Left lung (tissue), 10 donors: ENCODE measurements around the gene MKNK2. TPM values are rescaled to one million over a fixed set of nuclear protein-coding genes. Genes with fewer than 3 reads are reported as not detected.

ENCODE experiments used
- ATAC-seq: fragments of 200-7000 bp; cut with Tn5 transposase; one replicate; pipeline ENCODE4 v1.9.1; 2020; ENCODE audit warnings: moderate library complexity
- DNase-seq, 4 donors: peaks; one replicate each; pipeline ENCODE4 v3.0.0-alpha.2; 2013 to 2020
- H3K27ac ChIP-seq, 2 donors: fragments of 200-600 bp; sonication (generic) in 1 of 2; one replicate each; pipeline versions ENCODE4 v1.5.0 to v1.8.0; 2020 to 2021
- H3K27me3 ChIP-seq, 2 donors: fragments of 200-600 bp; sonication (generic) in 1 of 2; one replicate each; pipeline versions ENCODE4 v1.5.0 to v1.8.0; 2020 to 2021
- H3K36me3 ChIP-seq, 2 donors: fragments of 200-600 bp; sonication (generic) in 1 of 2; one replicate each; pipeline versions ENCODE4 v1.5.0 to v1.8.0; 2020 to 2021
- H3K4me1 ChIP-seq, 2 donors: fragments of 200-600 bp; one replicate each; pipeline ENCODE4 v1.8.0; 2021
- H3K4me3 ChIP-seq, 2 donors: fragments of 200-600 bp; sonication (generic) in 1 of 2; one replicate each; pipeline versions ENCODE4 v1.5.0 to v1.8.0; 2020 to 2021; ENCODE audit warnings: mild to moderate bottlenecking in 1 of 2
- H3K9me3 ChIP-seq, 2 donors: fragments of 200-600 bp; sonication (generic) in 1 of 2; one replicate each; pipeline versions ENCODE4 v1.5.0 to v1.8.0; 2020 to 2021
- intact Hi-C, 2 donors: fragments of 100-400 bp; cut with DNase I; formaldehyde crosslinking; loops; one replicate each; pipeline versions ENCODE4 v1.11.2 to v1.14.2; 2022
- polyA plus RNA-seq, 6 donors: library from polyadenylated mRNA; unstranded; fragments of 120-200 nt; gene quantifications; one replicate each; pipeline ENCODE4 v1.2.1, GENCODE V29; 2013; ENCODE audit not compliant: insufficient read length in 6 of 6
- total RNA-seq, 2 donors: library from RNA; stranded (reverse); fragmentation: NEBNext Ultra II Directional; extraction: Animal tissue kit (Norgen Biotek cat#: 25700); gene quantifications; one replicate each; pipeline ENCODE4 v1.2.1, GENCODE V29; 2021
- TF ChIP-seq, protein P1 (sequence below), 2 donors: fragments of 200-600 bp; sonication (generic) in 1 of 2; IDR thresholded peaks; one replicate each; pipeline versions ENCODE4 v1.5.0 to v1.8.0; 2021; ENCODE audit warnings: antibody characterized with exemption in 2 of 2
- donor health status: DM: no; HTN: yes; CAD: no.
- donor health status: DM: no; HTN: no; CAD: no.

The MKNK2 gene
- total and polyA plus RNA-seq, 8 donors = 59.3 to 291 (median 86.1) TPM

DNA sequence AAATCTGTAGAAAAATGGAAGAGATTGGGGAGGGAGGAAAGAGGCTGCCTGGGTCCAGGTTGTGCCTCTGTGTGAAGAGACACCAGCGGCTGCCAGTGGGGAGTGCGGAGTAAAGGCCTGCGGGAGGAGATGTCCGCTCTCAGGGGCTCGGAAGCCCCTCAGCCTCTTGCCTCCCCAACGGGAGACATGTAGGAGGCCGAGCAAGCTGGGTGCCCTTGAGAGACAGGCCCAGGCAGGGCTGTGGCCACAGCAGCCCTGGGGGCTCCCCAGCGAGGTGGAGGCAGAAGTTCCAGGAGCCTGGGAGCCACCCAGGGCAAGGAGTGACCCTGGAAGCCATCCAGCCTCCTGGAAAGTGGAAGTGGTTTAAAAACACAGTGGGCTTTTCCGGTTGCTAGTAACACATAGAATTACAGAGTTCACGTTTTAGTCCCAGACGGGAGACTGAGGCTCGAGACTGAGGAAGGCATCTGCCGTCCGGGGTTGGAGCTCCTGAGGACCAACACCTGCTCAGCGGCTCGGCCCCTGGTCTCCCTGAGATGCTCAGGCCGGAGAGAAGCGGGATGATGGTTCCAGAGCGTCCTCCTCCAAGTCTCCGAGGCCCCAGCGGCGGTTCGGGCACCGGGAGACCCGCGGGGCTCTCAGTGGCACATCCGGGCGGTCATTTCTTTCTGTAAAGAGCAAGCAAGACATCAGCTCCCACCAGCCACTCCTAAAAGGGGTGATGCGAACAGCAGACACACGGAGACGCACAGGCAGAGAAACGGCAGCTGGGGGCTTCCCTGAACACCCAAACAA, 21.9 kb upstream of the MKNK2 start:
- intact Hi-C loops = no loop called here
- H3K36me3 ChIP-seq = peaks cover 0 to 78% of the 10 kb centered on the region in 2 donors

GRCh38 chr19:2070986-2071673, 20.1 kb upstream of the MKNK2 start:
- no peak for DNase-seq
- Histone ChIP-seq H3K9me3 (no peaks in the 10 kb centered on the region), H3K27ac (no peak overlapping the region), H3K27me3 (no peaks in the 10 kb centered on the region), H3K4me1 (peaks cover 0 to 46% of the 10 kb centered on the region in 2 donors), H3K4me3 (no peak overlapping the region), H3K36me3 (peaks cover 0 to 60% of the 10 kb centered on the region in 2 donors)
- intact Hi-C loops = no loop called here
- ATAC-seq = no peak
- TF ChIP-seq, protein P1, sequence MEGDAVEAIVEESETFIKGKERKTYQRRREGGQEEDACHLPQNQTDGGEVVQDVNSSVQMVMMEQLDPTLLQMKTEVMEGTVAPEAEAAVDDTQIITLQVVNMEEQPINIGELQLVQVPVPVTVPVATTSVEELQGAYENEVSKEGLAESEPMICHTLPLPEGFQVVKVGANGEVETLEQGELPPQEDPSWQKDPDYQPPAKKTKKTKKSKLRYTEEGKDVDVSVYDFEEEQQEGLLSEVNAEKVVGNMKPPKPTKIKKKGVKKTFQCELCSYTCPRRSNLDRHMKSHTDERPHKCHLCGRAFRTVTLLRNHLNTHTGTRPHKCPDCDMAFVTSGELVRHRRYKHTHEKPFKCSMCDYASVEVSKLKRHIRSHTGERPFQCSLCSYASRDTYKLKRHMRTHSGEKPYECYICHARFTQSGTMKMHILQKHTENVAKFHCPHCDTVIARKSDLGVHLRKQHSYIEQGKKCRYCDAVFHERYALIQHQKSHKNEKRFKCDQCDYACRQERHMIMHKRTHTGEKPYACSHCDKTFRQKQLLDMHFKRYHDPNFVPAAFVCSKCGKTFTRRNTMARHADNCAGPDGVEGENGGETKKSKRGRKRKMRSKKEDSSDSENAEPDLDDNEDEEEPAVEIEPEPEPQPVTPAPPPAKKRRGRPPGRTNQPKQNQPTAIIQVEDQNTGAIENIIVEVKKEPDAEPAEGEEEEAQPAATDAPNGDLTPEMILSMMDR (IDR thresholded peaks at IDR 0.05) = no peak

More for the DNA sequence above, 21.9 kb upstream of the MKNK2 start:
- DNase-seq (no peak), ATAC-seq (no peak)
- peak overlapping the region in 1 of 2 donors; percentile 84 for H3K27ac ChIP-seq
- TF ChIP-seq, protein P1 (IDR thresholded peaks at IDR 0.05) = no peak
- H3K9me3 ChIP-seq = no peaks in the 10 kb centered on the region
- H3K27me3 ChIP-seq = no peaks in the 10 kb centered on the region
- no peak overlapping the region for H3K4me3 ChIP-seq
- H3K4me1 ChIP-seq = peaks cover 0 to 46% of the 10 kb centered on the region in 2 donors

DNA sequence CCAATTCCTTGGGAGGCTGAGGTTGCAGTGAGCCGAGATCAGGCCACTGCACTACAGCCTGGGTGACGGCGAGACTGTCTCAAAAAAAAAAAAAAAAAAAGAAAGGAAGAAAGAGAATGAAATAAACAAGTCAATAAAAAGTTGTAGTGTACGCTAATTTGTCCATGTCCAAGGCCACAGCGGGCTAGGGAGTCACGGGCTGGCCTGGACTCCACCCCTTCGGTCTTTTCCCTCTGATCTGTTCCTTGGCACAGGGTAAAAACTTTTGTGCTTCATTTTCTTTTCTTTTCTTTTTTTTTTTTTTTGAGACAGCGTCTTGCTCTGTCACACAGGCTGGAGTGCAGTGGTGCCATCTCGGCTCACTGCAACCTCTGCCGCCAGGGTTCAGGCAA, 19.4 kb upstream of the MKNK2 start:
- Histone ChIP-seq H3K36me3 (peaks cover 0 to 53% of the 10 kb centered on the region in 2 donors), H3K27me3 (no peaks in the 10 kb centered on the region), H3K4me3 (no peak overlapping the region), H3K27ac (no peak overlapping the region), H3K9me3 (no peaks in the 10 kb centered on the region), H3K4me1 (peaks cover 0 to 44% of the 10 kb centered on the region in 2 donors)
- intact Hi-C loops = no loop called here
- TF ChIP-seq, protein P1 (IDR thresholded peaks at IDR 0.05) = no peak
- DNase-seq (no peak), ATAC-seq (no peak)

DNA sequence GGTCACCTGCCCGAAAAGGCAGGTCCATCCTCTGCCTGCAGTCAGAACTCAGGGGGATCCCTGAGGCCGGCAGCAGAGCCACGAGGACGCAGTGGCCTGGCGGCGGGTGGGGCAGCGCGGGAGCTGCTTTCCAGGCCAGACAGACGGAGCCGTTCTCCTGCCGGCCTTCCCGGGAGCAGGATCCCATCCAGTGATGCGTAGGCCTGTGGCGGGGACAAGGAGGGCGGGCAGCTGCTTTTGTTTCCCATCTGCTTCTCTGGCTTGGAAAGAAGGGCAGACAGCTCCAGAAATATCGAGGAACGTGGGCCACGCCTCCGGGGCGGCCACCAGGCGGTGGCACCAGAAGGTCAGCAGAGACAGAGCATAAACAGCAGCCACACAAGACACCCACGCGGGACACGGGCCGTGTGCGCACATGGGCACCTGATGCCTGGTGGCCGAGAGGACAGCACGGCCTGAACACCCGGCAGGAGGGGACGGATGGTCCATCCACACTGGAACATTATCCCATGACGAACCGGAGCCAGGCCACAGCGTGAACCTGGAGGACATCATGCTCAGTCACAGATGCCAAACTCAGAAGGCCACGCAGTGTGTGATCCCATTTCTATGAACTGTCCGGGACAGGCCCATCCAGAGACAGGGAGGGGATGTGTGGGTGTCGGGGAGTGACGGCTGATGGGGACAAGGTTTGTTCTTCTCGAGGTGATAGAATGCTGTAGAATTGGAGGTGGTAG, 13.9 kb upstream of the MKNK2 start:
- Histone ChIP-seq H3K9me3 (no peaks in the 10 kb centered on the region), H3K27ac (peak overlapping the region; percentile 42 to 49), H3K4me3 (no peak overlapping the region), H3K27me3 (no peaks in the 10 kb centered on the region), H3K4me1 (peaks cover 24 to 39% of the 10 kb centered on the region in 2 donors), H3K36me3 (peaks cover 0 to under 1% of the 10 kb centered on the region in 2 donors)
- TF ChIP-seq, protein P1 (IDR thresholded peaks at IDR 0.05) = no peak
- ATAC-seq (no peak), DNase-seq (no peak)
- intact Hi-C loops = loop anchor here in 1 of 2 donors (5.0 kb wide), 1 partner anchor 48 kb away; the partner anchor contains the start of gene BTBD2
